ENCODE results near the gene ZBED2. TPM values are rescaled to one million over a fixed set of nuclear protein-coding genes. Genes with fewer than 3 reads are reported as not detected.
"Not testable (repeated sequence)": the region's sequence is repeated elsewhere in the genome, so short reads cannot be mapped to it uniquely, and the experiment has no call there.

Gene ZBED2
- total RNA-seq, 1 donor from 2014 or later = 543 TPM

GRCh38 chr3:111568355-111568754 is 26.8 kb downstream of the ZBED2 start:
- DNase-seq (ENCODE audit: low spot score) = no peak
- H3K4me3 Mint-ChIP-seq (ENCODE audit: low read depth) = no peak overlapping the region
- no peaks in the 10 kb centered on the region for H3K9me3 Mint-ChIP-seq
- H3K4me1 Mint-ChIP-seq (ENCODE audit: low read depth) = peaks cover 50% of the 10 kb centered on the region
- peaks cover 71% of the 10 kb centered on the region for H3K36me3 Mint-ChIP-seq (ENCODE audit: low read depth)
- H3K27me3 Mint-ChIP-seq (ENCODE audit: low read depth) = no peaks in the 10 kb centered on the region
- no peak overlapping the region for H3K27ac Mint-ChIP-seq
- intact Hi-C loops (cut with micrococcal nuclease) = no loop called here

DNA sequence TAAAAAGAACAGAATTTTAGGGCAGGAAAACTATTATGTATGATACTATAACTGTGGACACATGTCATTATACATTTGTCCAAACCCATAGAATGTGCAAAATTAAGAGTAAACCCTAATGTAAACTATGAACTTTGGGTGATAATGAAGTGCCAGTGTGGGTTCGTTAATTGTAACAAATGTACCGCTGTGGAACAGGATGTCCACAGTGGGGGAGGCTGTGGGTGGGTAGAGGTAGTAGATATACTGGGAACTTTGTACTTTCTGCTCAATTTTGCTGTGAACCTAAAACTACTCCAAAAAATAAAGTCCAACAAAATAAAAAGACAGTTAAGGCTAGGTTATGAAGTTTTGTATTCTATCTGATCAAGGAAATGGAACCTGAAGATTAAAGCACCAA is 28.3 kb downstream of the ZBED2 start:
- no peak overlapping the region for H3K4me3 Mint-ChIP-seq (ENCODE audit: low read depth)
- H3K4me1 Mint-ChIP-seq (ENCODE audit: low read depth) = peaks cover 50% of the 10 kb centered on the region
- H3K27me3 Mint-ChIP-seq (ENCODE audit: low read depth) = no peaks in the 10 kb centered on the region
- no peaks in the 10 kb centered on the region for H3K9me3 Mint-ChIP-seq
- intact Hi-C loops (cut with micrococcal nuclease) = loop anchor here (2.0 kb wide), 1 partner anchor 18 kb away; no protein-coding TSS in a partner anchor
- H3K36me3 Mint-ChIP-seq (ENCODE audit: low read depth) = peaks cover 76% of the 10 kb centered on the region
- DNase-seq (ENCODE audit: low spot score) = no peak
- peak overlapping the region; percentile 53 for H3K27ac Mint-ChIP-seq

DNA sequence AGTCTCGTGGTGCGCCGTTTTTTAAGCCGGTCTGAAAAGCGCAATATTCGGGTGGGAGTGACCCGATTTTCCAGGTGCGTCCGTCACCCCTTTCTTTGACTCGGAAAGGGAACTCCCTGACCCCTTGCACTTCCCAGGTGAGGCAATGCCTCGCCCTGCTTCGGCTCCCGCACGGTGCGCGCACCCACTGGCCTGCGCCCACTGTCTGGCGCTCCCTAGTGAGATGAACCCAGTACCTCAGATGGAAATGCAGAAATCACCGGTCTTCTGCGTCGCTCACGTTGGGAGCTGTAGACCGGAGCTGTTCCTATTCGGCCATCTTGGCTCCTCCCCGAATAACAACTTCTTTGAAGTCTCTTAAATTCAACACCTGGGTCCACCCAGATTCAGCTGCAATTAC is 33.2 kb downstream of the ZBED2 start:
- H3K4me1 Mint-ChIP-seq (ENCODE audit: low read depth) = peaks cover 25% of the 10 kb centered on the region
- H3K27ac Mint-ChIP-seq; H3K9me3 Mint-ChIP-seq; DNase-seq (ENCODE audit: low spot score); H3K4me3 Mint-ChIP-seq (ENCODE audit: low read depth); intact Hi-C loops (cut with micrococcal nuclease); H3K27me3 Mint-ChIP-seq (ENCODE audit: low read depth): not testable (repeated sequence)
- H3K36me3 Mint-ChIP-seq (ENCODE audit: low read depth) = peaks cover 35% of the 10 kb centered on the region

- no peak for DNase-seq (ENCODE audit: low spot score)
Measured at GRCh38 chr3:111548756-111549155, 46.4 kb downstream of the ZBED2 start.

DNA sequence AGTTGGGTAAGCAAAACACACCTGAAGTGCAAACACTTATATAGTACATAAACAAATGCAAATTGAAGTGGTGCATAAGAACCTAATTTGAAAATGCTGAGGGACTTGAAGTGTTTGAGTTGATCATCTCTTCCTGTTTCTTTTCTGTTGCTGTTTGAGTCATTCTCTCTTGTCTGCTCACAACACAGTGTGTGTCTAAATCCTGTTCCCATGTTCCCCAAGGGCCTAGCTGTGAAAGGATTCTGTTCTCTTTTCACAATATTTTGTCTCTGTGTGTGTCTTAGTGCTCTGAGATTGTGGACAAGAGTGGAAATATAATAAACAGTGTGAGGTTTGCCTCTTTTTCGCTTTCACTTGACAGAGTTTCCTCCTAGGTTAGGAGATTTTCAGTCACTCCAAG is 47.1 kb downstream of the ZBED2 start:
- Mint-ChIP-seq H3K4me3 (ENCODE audit: low read depth) (no peak overlapping the region), H3K27ac (no peak overlapping the region), H3K36me3 (ENCODE audit: low read depth) (peaks cover 39% of the 10 kb centered on the region), H3K4me1 (ENCODE audit: low read depth) (peaks cover 38% of the 10 kb centered on the region), H3K9me3 (no peaks in the 10 kb centered on the region), H3K27me3 (ENCODE audit: low read depth) (no peaks in the 10 kb centered on the region)
- DNase-seq (ENCODE audit: low spot score) = no peak
- intact Hi-C loops (cut with micrococcal nuclease) = loop anchor here (1.0 to 5.0 kb wide), 3 partner anchors 19 to 429 kb away; partner anchors contain the start of gene ABHD10

More at GRCh38 chr3:111548756-111549155, 46.4 kb downstream of the ZBED2 start:
- Mint-ChIP-seq H3K27ac (no peak overlapping the region), H3K4me1 (ENCODE audit: low read depth) (peaks cover 33% of the 10 kb centered on the region), H3K36me3 (ENCODE audit: low read depth) (peaks cover 42% of the 10 kb centered on the region), H3K9me3 (no peaks in the 10 kb centered on the region), H3K27me3 (ENCODE audit: low read depth) (no peaks in the 10 kb centered on the region), H3K4me3 (ENCODE audit: low read depth) (no peak overlapping the region)
- intact Hi-C loops (cut with micrococcal nuclease) = loop anchor here (1.0 to 5.0 kb wide), 3 partner anchors 18 to 429 kb away; partner anchors contain the start of gene ABHD10

- no peak overlapping the region for H3K27ac Mint-ChIP-seq
- H3K27me3 Mint-ChIP-seq (ENCODE audit: low read depth) = no peaks in the 10 kb centered on the region
- H3K9me3 Mint-ChIP-seq = no peaks in the 10 kb centered on the region
- peaks cover 39% of the 10 kb centered on the region for H3K36me3 Mint-ChIP-seq (ENCODE audit: low read depth)
- peaks cover 40% of the 10 kb centered on the region for H3K4me1 Mint-ChIP-seq (ENCODE audit: low read depth)
- intact Hi-C loops (cut with micrococcal nuclease) = loop anchor here (1.0 to 5.0 kb wide), 5 partner anchors 19 to 477 kb away; partner anchors contain the start of genes ABHD10 and NECTIN3
- H3K4me3 Mint-ChIP-seq (ENCODE audit: low read depth) = no peak overlapping the region
- DNase-seq (ENCODE audit: low spot score) = peak; percentile 40
Measured at GRCh38 chr3:111547631-111548030, 47.5 kb downstream of the ZBED2 start.

GRCh38 chr3:111545349-111545748 is 49.8 kb downstream of the ZBED2 start:
- peaks cover 61% of the 10 kb centered on the region for H3K4me1 Mint-ChIP-seq (ENCODE audit: low read depth)
- H3K27ac Mint-ChIP-seq = peak overlapping the region; percentile 98
- H3K36me3 Mint-ChIP-seq (ENCODE audit: low read depth) = peaks cover 42% of the 10 kb centered on the region
- no peaks in the 10 kb centered on the region for H3K9me3 Mint-ChIP-seq
- no peak for DNase-seq (ENCODE audit: low spot score)
- no peaks in the 10 kb centered on the region for H3K27me3 Mint-ChIP-seq (ENCODE audit: low read depth)
- intact Hi-C loops (cut with micrococcal nuclease) = loop anchor here (5.0 kb wide), 1 partner anchor 432 kb away; the partner anchor contains the start of gene ABHD10
- H3K4me3 Mint-ChIP-seq (ENCODE audit: low read depth) = no peak overlapping the region

Other genes starting within 250 kb of the ZBED2 start
- 64.2 and 67.9 TPM in 2 replicates for gene CD96, start 53.1 kb downstream of the ZBED2 start, total RNA-seq
- 6.3 and 6.4 TPM in 2 replicates for gene PLCXD2, start 79.3 kb upstream of the ZBED2 start, total RNA-seq